NCI-H526 (cell line): ENCODE measurements around the gene HERC2.
"Not testable (repeated sequence)": the region's sequence is repeated elsewhere in the genome, so short reads cannot be mapped to it uniquely, and the experiment has no call there.

ENCODE experiments used
- DNase-seq, 2 experiments: peaks; one replicate each; lab custom pipeline; 2025; lab: John Stamatoyannopoulos, UW

Gene HERC2

GRCh38 chr15:28182216-28182615 is 139.8 kb downstream of the HERC2 start:
- DNase-seq: no peak

GRCh38 chr15:28181366-28181765 is 140.6 kb downstream of the HERC2 start:
- no peak for DNase-seq

DNA sequence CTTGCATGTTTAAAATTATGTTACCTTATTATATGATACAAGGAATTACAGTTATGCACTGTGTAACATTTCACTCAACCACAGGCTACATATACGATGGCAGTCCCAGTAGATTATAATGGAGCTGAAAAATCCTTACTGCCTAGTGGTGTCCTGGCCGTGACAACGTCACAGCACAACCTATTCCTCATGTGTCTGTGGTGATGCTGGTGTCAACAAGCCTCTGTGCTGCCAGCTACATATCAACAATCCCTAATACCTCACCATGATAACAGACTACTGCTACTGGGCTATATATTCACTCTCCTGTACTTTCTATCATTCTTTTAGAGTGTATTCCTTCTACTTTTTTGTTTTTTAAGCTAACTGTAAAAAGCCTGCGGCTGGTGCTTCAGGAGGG is 142.7 kb downstream of the HERC2 start:
- DNase-seq: no peak

DNA sequence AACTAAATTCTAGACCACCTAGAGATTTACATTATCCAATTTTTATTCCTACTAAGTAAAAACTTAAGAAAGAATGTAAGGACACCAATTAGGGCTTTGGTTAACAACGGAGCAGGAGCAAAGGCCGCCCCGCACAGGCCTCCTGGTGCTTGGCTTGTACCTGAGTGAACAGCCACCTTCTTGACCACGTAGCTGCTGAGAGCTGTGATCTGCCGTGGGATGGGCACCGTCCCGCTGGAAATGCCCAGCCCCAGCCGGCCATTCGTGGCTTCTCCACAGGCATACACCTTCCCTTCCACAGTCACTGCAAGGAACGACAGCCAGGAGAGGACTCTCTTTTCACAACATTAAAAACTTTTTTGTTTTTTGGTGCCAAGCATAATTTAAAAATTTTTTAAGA is 143.3 kb downstream of the HERC2 start:
- DNase-seq: no peak

- DNase-seq: no peak
Observed at GRCh38 chr15:28178290-28178689, 143.7 kb downstream of the HERC2 start.

- peak; percentile 9 to 25 for DNase-seq
Observed at GRCh38 chr15:28169366-28169765, 152.6 kb downstream of the HERC2 start.

- peak; percentile 85 to 88 for DNase-seq
Observed at GRCh38 chr15:28168405-28169121, 153.4 kb downstream of the HERC2 start.

DNA sequence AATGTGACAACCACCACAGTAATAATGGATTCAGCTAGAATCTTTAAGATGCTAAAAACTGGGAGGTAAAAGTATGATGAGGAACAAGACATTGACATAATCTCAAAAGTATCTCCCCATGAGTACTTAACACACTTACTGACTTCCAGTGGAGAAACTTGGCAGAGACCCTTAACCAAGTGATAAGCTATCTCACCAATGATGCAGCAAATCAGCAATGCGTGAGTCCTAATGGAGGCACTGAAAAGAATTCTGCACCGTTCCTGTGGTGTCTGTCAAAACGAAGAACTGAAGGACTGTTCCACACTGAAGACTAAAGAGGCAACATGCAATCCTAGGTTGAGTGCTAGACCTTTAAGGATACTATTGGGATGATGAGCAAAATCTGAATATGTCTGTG is 154.9 kb downstream of the HERC2 start:
- DNase-seq: no peak

GRCh38 chr15:28165791-28166190 is 156.2 kb downstream of the HERC2 start:
- no peak for DNase-seq

GRCh38 chr15:28164876-28165275 is 157.1 kb downstream of the HERC2 start:
- DNase-seq: no peak

DNA sequence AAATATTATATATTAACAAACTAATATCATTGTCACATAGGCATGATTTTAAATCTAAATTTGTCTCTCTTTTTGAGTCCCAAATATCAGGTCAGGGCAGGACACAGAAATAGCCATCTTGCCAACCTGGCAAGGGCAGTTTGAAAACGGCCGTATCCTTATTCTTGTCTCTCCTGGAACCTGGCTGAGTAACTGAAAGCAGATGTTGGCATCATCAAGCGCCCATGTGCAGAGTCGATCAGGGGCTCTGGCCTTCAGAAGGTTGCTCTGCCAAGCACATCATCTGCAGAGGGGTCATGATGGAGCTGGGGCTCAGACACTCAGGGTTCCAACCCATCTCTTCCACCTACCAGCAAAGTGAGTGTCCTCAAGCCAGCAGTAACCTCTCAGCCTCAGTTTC is 167.7 kb downstream of the HERC2 start:
- DNase-seq: no peak

DNA sequence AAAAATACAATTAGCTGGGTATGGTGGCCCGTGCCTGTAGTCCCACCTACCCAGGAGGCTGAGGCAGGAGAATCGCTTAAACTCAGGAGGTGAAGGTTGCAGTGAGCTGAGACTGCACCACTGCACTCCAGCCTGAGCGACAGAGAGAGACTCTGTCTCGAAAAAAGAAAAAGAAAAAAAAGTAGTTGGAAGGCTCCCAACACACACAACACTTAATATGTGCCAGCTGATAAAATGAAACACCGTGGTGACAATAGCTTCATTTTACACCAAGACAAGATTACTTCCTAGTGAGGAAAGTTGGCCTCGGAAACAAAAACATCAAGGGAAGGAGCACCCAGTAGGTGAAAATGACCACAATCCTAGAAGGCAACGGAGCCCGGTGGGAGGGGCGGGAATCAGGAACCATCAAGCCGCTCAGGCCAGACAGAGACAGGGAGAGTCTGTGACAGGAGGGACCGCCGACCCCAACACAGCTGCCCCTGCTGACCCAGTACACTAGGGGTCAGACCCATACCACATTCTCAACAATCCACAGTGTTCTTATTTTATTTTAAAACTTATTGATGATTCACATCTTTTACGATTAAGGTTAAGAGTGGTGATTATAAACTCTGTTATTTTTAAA is 168.4 kb downstream of the HERC2 start:
- no peak for DNase-seq

DNA sequence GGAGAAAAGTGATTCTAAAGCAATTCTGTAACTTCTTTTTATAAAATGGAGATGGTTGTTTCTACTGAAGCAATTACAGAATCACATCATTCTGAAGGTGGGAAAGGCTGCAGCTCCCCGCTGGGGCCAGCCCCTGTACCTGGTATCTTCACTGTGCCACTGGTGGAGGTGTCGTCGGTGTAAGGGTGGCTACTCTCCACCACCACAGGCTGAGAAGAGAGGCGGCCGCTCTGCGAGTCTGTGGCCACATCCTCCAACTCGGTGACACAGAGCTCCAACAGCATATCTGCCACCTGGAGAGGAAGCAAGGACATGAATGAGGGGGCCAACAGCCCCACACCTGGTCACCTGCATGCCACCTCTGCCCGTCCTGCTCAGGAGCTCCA is 169.4 kb downstream of the HERC2 start:
- DNase-seq: not testable (repeated sequence)

DNA sequence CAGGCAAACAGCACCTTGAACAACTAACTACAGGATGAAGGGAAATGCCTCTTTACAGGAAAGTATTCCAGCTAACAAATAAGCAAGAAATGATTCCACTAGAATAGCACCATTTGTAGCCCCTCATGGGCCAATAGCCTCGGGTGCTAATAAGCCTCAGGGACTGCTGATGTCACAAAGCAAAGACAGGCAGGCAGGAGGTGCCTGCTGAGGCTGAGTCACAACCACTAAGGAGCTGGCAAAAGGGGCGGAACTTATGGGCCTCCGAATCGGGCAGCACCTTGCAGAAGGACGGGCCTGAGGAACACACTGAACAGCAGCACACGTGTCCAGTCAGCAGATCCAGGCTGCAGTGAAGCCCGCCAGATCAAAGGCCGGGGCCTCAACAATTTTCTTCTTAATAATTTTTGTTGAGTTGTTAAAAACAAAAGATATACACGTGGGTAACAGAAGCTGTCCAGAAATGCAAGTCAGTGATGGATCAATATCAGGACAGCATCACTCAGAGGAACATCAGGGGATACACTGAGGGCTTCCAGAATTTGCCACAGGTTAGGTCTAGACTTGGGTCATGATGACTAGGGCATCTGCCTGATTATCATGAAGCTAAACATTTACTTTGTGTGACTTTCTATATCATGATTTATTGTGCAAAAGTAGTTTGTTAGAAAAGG is 170.0 kb downstream of the HERC2 start:
- not testable (repeated sequence) for DNase-seq

- no peak for DNase-seq
Observed at GRCh38 chr15:28147801-28148200, 174.2 kb downstream of the HERC2 start.

DNA sequence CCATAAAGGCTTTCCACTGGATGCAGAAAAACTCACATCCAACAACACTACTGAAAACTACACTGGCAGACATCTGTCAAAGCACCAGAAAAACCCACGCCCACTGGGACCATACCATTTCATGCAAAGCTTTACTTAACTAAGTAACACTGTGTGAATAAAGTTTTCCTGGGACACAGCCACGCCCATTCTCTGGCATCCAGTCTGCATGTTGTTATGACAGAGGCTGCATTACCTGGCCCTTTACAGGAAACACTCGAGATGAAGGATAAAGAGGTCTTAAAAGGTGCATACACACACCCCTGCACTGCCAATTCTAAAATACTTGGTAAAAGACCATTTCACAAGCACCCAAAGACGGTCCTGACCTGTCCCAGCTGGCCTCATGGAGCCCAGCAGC is 176.6 kb downstream of the HERC2 start:
- not testable (repeated sequence) for DNase-seq

DNA sequence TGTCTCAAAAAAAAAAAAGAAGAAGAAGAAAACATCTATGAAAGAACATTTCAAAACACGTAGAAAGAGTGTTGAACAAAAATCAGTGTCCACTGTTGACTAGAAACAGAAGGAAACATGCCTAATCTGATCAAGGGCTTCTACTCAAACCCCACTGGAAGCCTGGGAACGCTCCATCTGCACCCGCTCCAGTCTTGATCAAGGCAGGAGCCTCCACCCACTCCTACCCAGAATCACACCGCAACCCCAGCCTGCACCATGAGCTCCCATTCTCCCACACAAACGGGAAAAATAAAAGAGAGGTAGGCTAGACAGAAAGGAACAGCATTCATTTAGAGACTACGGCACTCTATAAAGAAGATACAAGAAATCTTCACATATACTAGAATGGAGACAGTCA is 181.9 kb downstream of the HERC2 start:
- DNase-seq: no peak

- not testable (repeated sequence) for DNase-seq
Observed at GRCh38 chr15:28137408-28138039, 184.5 kb downstream of the HERC2 start.

GRCh38 chr15:28136236-28136904 is 185.6 kb downstream of the HERC2 start:
- DNase-seq: not testable (repeated sequence)

DNA sequence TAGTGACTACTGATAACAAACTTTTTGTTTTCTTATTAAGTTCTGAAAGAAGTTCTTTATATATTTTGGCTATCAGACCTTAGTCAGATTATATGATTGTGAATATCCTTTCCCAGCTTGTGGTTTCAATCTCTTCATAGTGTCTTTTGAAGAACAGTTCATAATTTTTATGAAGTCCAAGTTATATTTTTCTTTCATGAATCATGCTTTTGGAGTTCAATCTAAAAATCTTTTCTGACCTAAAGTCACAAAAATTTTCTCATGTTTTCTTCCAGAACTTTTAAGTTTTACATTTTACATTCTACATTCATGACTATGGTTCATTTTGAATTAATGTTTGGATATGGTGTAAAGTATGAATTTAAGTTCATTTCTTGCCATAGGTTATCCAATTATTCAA is 188.7 kb downstream of the HERC2 start:
- DNase-seq: no peak

GRCh38 chr15:28132524-28133275 is 189.3 kb downstream of the HERC2 start:
- no peak for DNase-seq
